Gastroesophageal sphincter (tissue), 3 donors: ENCODE results near the gene NEFH.

Experiments used
- EP300 ChIP-seq: sonication (generic); formaldehyde crosslinking; IDR thresholded peaks from one replicate; pipeline ENCODE4 v1.6.1; 2017; ENCODE audit warnings: antibody characterized with exemption, mild to moderate bottlenecking
- POLR2A ChIP-seq, 2 donors: fragments of 450-650 bp; IDR thresholded peaks; one replicate each; pipeline ENCODE4 v1.6.1; 2017; ENCODE audit warnings: antibody characterized with exemption in 2 of 2, mild to moderate bottlenecking in 2 of 2, moderate library complexity in 1 of 2
- POLR2AphosphoS5 ChIP-seq: sonication (generic); formaldehyde crosslinking; IDR thresholded peaks from one replicate; pipeline ENCODE4 v1.6.1; 2017; ENCODE audit warnings: antibody characterized with exemption
- TF ChIP-seq, protein P1 (sequence below), 4 experiments: fragments of 200-600 bp in 2 of 4; fragments of 450-650 bp in 2 of 4; sonication (generic) in 1 of 4; IDR thresholded peaks; one replicate each; pipeline ENCODE4 v1.5.1; 2017 to 2019; ENCODE audit warnings: antibody characterized with exemption in 4 of 4, mild to moderate bottlenecking in 2 of 4, moderate library complexity in 2 of 4

DNA sequence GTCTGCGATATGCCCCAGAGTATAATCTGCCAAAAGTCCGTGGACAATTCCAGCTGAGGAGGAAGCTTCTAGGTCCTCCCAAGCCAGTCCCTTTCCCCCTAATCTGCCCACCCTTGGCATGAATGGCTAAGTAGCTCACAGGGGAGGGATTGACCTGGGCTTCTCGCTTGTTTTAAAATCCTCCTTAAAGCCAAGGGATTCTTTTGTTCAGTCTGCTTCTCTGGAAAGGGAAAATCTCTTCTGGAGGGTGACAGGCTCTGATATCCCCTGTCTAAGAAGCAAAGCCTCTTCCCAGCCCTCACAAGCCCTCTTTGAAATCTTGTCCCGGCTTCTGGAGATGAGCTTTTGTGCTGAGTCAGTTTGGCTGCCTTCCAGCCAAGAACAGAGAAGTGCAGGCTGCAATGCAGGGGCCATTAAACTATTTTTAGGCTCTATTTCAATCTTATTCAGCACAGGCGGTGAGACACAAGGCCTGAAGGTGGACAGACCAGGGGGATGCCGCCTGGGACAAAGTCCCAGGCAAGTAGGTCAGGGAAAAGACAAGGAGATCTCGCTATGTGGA, 23.9 kb downstream of the NEFH start:
- TF ChIP-seq, protein P1, sequence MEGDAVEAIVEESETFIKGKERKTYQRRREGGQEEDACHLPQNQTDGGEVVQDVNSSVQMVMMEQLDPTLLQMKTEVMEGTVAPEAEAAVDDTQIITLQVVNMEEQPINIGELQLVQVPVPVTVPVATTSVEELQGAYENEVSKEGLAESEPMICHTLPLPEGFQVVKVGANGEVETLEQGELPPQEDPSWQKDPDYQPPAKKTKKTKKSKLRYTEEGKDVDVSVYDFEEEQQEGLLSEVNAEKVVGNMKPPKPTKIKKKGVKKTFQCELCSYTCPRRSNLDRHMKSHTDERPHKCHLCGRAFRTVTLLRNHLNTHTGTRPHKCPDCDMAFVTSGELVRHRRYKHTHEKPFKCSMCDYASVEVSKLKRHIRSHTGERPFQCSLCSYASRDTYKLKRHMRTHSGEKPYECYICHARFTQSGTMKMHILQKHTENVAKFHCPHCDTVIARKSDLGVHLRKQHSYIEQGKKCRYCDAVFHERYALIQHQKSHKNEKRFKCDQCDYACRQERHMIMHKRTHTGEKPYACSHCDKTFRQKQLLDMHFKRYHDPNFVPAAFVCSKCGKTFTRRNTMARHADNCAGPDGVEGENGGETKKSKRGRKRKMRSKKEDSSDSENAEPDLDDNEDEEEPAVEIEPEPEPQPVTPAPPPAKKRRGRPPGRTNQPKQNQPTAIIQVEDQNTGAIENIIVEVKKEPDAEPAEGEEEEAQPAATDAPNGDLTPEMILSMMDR (IDR thresholded peaks at IDR 0.05): no peak
- TF ChIP-seq EP300 (no peak), POLR2A (IDR thresholded peaks at IDR 0.05) (no peak), POLR2AphosphoS5 (no peak)
